GM10248 (cell line): Measurements from ENCODE around the gene HSPA14.

Experiments
- CTCF ChIA-PET: fragments of 300-600 bp; sonication (Branson Sonifier 250); formaldehyde crosslinking; extraction: SDS; loops from one replicate; lab custom pipeline; 2021; ENCODE audit warnings: antibody characterized with exemption; lab: Yijun Ruan, JAX
- POLR2A ChIA-PET: fragments of 350-650 bp; sonication (Branson Sonifier 250); formaldehyde crosslinking; extraction: SDS; loops from one replicate; lab custom pipeline; 2020; ENCODE audit warnings: antibody characterized with exemption; lab: Yijun Ruan, JAX
- DNase-seq: peaks from one replicate; pipeline ENCODE4 v3.0.0; 2012; ENCODE audit errors: extremely low spot score
- TF ChIP-seq, protein P1 (sequence below): IDR thresholded peaks from 2 replicates; pipeline ENCODE4 v1.5.1; 2012; ENCODE audit warnings: mild to moderate bottlenecking, low read depth; ENCODE audit errors: extremely low read depth, missing control alignments, control extremely low read depth

HSPA14 gene

DNA sequence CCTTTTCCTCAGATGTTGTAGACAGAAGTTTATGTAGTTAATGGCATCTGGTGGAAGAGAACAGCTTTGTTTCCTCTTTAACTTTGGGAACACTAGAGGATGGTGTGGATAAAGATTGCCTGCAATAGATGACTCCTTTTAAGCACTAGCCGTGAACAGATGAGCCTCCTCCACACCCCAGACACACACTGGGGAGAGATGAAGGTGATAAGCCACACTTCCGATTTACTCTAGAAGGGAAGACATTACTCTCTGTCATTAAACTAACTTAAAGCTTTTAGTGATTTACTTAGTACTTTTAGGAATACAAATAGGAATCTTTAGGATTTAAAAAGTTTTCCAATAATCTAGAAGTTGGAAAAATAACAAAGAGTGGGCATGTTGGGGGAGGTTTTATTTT, 6.8 kb downstream of the HSPA14 start:
- TF ChIP-seq, protein P1, sequence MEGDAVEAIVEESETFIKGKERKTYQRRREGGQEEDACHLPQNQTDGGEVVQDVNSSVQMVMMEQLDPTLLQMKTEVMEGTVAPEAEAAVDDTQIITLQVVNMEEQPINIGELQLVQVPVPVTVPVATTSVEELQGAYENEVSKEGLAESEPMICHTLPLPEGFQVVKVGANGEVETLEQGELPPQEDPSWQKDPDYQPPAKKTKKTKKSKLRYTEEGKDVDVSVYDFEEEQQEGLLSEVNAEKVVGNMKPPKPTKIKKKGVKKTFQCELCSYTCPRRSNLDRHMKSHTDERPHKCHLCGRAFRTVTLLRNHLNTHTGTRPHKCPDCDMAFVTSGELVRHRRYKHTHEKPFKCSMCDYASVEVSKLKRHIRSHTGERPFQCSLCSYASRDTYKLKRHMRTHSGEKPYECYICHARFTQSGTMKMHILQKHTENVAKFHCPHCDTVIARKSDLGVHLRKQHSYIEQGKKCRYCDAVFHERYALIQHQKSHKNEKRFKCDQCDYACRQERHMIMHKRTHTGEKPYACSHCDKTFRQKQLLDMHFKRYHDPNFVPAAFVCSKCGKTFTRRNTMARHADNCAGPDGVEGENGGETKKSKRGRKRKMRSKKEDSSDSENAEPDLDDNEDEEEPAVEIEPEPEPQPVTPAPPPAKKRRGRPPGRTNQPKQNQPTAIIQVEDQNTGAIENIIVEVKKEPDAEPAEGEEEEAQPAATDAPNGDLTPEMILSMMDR: no peak
- ChIA-PET CTCF (interaction anchor here (1.0 to 1.2 kb wide), 3 partner anchors 8 to 33 kb away, joined by 3 to 4 read pairs (median 3); partner anchors contain the start of gene SUV39H2), POLR2A (no interaction called here)
- DNase-seq: no peak

DNA sequence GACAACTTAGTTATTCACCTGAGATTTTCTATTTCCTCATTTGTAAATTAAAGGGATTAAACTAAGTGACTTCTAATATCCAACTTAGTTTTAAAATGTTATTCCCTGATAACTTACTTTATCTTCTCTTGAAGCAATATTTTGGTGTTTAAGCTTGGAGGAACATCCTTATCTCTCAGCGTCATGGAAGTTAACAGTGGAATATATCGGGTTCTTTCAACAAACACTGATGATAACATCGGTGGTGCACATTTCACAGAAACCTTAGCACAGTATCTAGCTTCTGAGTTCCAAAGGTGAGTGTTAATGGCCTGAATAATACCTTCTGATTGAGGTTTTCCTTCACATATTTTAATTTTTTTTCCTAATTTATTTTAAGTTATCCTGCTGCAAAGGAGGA, 14.1 kb downstream of the HSPA14 start:
- POLR2A ChIA-PET: no interaction called here

GRCh38 chr10:14855453-14855852, 17.3 kb downstream of the HSPA14 start:
- POLR2A ChIA-PET: no interaction called here
- TF ChIP-seq, protein P1: no peak

More for the DNA sequence above, 14.1 kb downstream of the HSPA14 start:
- TF ChIP-seq, protein P1: no peak
- DNase-seq: no peak
- CTCF ChIA-PET: interaction anchor here (1.2 to 1.5 kb wide), 4 partner anchors 9 to 318 kb away, joined by 3 to 4 read pairs (median 3); no protein-coding TSS in a partner anchor

GRCh38 chr10:14858338-14858960, 20.3 kb downstream of the HSPA14 start:
- ChIA-PET CTCF (interaction anchor here (0.7 to 1.9 kb wide), 4 partner anchors 12 to 44 kb away, joined by 3 to 11 read pairs (median 3); no protein-coding TSS in a partner anchor), POLR2A (no interaction called here)
- TF ChIP-seq, protein P1: no peak
- no peak for DNase-seq

More at GRCh38 chr10:14855453-14855852, 17.3 kb downstream of the HSPA14 start:
- CTCF ChIA-PET: no interaction called here
- DNase-seq: no peak

- TF ChIP-seq, protein P1: no peak
- CTCF ChIA-PET: interaction anchor here (0.6 to 1.9 kb wide), 6 partner anchors 11 to 360 kb away, joined by 3 to 11 read pairs (median 4); partner anchors contain the start of gene SUV39H2
- POLR2A ChIA-PET: no interaction called here
- no peak for DNase-seq
Measured at GRCh38 chr10:14859043-14859442, 20.9 kb downstream of the HSPA14 start.

DNA sequence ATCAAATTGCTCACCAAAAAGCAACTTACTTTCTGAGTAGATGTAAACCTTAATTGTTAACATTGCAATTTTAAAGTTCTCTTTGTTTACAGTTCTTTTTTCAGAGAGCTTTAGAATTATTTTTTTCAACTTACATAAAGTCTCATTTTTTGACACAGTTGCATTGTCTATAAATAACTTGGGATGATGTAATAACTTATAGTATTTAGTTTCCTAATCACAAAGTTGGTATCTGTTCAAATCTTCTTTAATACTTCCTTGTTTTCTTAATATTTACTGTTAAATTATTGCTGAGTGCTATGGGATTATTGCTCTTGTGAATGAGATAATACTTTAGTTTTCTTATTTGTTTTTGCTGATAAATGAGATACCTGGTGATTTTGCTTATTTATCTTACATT, 21.7 kb downstream of the HSPA14 start:
- ChIA-PET CTCF (interaction anchor here (0.6 to 1.9 kb wide), 4 partner anchors 11 to 360 kb away, joined by 4 to 11 read pairs (median 4); partner anchors contain the start of gene SUV39H2), POLR2A (no interaction called here)
- TF ChIP-seq, protein P1: no peak
- no peak for DNase-seq
